Skeletal muscle satellite cell (primary cell): ENCODE data around the gene FAM20C.

Source experiments
- H3K27me3 ChIP-seq: 2 replicates; pipeline ENCODE4 v1.7.0; 2013; ENCODE audit warnings: low read length; ENCODE audit not compliant: control insufficient read depth, insufficient read depth
- H3K36me3 ChIP-seq: 2 replicates; pipeline ENCODE4 v1.7.0; 2013; ENCODE audit warnings: mild to moderate bottlenecking, control low read depth, low read length; ENCODE audit not compliant: insufficient read depth
- H3K4me1 ChIP-seq: 2 replicates; pipeline ENCODE4 v1.7.0; 2013; ENCODE audit warnings: low read length; ENCODE audit not compliant: control insufficient read depth, insufficient read depth
- H3K4me2 ChIP-seq: 2 replicates; pipeline ENCODE4 v1.7.0; 2013; ENCODE audit warnings: mild to moderate bottlenecking, low read length
- H3K4me3 ChIP-seq: 2 replicates; pipeline ENCODE4 v1.7.0; 2013; ENCODE audit warnings: low read length
- H3K9ac ChIP-seq: 2 replicates; pipeline ENCODE4 v1.7.0; 2013; ENCODE audit warnings: mild to moderate bottlenecking, low read depth, low read length, moderate library complexity
- H3K9me3 ChIP-seq: replicated peaks from 2 replicates; pipeline ENCODE4 v1.7.0; 2013; ENCODE audit warnings: mild to moderate bottlenecking, control low read depth, low read length

Gene FAM20C

DNA sequence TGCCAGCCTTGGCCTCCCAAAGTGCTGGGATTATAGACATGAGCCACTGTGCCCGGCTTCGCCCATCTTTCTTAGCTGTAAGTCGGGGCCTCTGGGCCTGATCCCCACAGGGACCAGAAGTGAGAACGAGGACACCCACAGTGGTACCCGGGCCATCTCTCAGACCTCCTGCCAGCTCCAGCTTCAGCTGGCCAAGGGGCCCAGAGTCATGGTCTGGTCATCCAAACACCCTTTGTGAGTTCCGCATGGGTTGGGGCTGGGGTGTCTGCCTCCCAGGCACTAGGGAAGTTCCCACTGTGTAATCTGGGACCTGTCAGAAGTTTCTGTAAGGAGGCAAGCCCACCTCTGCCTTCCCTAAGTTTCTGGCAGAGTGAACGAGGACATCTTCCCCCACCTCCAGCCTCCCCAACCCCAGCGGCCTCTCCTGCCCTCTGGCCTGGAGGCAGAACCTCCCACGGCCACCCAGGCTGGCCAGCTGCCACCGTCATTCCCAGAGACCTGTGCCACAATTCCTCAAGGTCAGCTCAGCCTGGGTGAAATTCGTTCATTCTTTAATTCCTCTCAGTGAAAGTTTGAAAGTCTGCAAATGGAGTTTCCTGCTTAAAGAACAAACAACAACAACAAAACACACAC is 78.1 kb downstream of the FAM20C start:
- no peak overlapping the region for H3K9ac ChIP-seq
- H3K4me3 ChIP-seq, result no peak overlapping the region
- H3K9me3 ChIP-seq, result no peaks in the 10 kb centered on the region
- H3K36me3 ChIP-seq, result no peaks in the 10 kb centered on the region
- H3K4me1 ChIP-seq, result no peaks in the 10 kb centered on the region
- H3K27me3 ChIP-seq, result peaks cover 35% of the 10 kb centered on the region
- no peak overlapping the region for H3K4me2 ChIP-seq

DNA sequence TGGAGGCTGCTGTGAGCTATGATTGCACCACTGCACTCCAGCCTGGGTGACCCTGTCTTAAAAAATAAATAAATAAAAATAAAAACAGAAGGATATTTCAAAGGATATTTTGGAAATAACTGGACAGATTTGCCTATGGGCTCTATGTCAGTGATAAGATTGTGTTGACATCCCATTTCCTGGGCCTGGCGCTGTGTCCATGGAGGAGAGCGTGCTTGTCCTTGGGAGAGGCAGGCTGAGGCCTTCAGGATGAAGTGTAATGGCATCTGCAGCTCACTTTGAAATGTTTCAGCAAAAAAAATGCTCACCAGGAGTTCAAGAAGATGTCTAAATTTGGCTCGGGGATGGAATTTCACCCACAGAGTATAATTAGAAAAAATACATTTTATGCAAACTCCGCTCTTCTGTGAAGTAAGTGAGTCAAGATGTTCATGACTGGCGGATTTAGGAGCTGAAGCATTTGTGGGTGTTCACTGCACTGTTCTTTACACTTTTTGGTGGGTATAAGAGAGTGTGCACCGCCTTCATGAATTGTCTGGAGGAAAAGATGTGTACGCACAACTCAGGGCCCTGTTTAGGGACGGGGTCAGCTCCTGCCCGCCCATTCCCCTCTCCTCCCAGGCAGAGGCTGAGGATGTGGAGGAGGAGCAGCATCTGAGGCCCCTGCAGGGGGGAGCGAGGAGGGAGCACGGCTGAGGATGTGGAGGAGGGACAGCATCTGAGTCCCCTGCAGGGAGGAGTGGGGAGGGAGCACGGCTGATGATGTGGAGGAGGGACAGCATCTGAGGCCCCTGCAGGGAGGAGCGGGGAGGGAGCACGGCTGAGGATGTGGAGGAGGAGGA is 79.1 kb downstream of the FAM20C start:
- Histone ChIP-seq H3K9me3 (no peaks in the 10 kb centered on the region), H3K27me3 (peaks cover 43% of the 10 kb centered on the region), H3K36me3 (no peaks in the 10 kb centered on the region), H3K4me1 (no peaks in the 10 kb centered on the region), H3K4me3 (no peak overlapping the region), H3K9ac (no peak overlapping the region), H3K4me2 (no peak overlapping the region)

DNA sequence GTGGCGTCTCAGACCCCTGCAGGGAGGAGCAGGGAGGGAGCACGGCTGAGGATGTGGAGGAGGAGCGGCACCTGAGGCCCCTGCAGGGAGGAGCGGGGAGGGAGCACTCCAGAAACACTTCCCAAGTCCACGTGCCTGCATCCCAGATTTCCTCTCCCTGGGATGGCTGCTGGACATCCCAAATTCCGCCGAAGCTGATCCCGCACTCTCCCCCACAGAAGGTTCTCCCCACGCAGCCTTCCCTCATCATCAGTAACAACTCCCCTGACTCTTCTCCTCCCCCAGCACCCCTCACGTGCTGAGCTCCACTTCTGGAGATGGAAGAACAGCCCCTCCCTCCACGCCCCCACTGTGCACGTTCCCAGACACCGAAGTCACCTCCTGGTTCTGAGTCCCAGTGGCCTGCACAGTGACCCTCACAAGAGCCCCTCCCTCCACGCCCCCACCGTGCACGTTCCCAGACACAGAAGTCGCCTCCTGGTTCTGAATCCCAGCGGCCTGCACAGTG is 79.8 kb downstream of the FAM20C start:
- no peaks in the 10 kb centered on the region for H3K36me3 ChIP-seq
- no peak overlapping the region for H3K4me2 ChIP-seq
- H3K4me1 ChIP-seq, result no peaks in the 10 kb centered on the region
- H3K27me3 ChIP-seq, result peaks cover 45% of the 10 kb centered on the region
- H3K9me3 ChIP-seq, result no peaks in the 10 kb centered on the region
- no peak overlapping the region for H3K4me3 ChIP-seq
- H3K9ac ChIP-seq, result no peak overlapping the region

DNA sequence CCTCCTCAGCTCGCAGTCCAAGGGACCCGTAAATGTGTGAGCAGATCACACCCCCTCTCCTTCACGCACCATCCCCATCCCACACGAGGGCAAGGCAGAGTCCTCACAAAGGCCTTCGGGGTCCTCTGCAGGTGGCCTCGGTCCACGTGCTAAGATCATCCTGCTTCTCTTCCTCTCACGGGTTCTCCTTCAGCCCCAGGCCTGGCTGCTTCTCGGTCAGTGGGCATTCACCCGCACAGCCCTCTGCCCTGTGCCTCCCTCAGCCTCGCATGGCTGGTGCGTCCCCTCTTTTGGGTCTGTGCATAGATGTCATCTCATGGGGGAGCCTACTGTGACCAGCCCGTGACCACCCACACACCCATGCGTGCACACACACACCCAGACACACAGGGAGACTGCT is 80.3 kb downstream of the FAM20C start:
- Histone ChIP-seq H3K9me3 (no peaks in the 10 kb centered on the region), H3K4me3 (no peak overlapping the region), H3K36me3 (no peaks in the 10 kb centered on the region), H3K27me3 (peaks cover 45% of the 10 kb centered on the region), H3K4me2 (no peak overlapping the region), H3K9ac (no peak overlapping the region), H3K4me1 (no peaks in the 10 kb centered on the region)

DNA sequence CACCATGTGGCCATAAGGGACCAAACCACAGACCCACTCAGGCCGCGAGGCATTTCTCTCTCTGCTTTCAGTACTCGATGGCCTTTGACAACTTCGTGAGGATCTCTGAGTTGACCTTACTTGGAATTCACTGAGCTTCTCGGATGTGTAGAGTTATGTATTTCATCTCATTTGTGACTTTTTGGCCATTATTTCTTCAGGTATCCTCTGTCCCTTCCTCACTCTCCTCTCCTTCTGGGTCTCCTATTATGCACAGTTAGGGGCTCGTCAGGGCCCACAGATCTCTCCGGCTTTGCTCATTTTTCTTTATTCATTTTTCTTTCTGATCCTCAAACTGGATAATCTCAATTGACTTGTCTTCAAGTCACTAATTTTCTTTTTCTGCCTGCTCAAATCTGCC is 81.0 kb downstream of the FAM20C start:
- Histone ChIP-seq H3K27me3 (peaks cover 45% of the 10 kb centered on the region), H3K4me1 (no peaks in the 10 kb centered on the region), H3K4me2 (no peak overlapping the region), H3K36me3 (no peaks in the 10 kb centered on the region), H3K9me3 (no peaks in the 10 kb centered on the region), H3K4me3 (no peak overlapping the region), H3K9ac (no peak overlapping the region)

DNA sequence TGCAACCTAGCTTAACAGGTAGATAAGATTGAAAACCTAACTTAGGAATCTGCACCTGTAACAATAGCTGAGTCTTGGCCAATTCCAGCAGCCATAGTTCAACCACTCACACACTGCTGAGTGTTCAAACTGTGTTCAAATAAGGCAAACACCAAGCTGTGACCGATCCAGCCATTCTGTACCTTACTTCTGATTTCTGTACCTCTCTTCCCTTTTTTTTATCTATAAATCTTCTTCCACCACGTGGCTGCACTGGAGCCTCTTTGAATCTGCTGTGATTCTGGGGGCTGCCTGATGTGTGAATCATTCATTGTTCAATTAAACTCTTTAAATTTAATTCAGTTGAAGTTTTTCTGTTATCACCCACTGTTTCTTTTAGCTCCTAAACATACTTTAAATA is 81.9 kb downstream of the FAM20C start:
- no peak overlapping the region for H3K4me3 ChIP-seq
- H3K9ac ChIP-seq, result no peak overlapping the region
- no peaks in the 10 kb centered on the region for H3K4me1 ChIP-seq
- no peaks in the 10 kb centered on the region for H3K36me3 ChIP-seq
- H3K27me3 ChIP-seq, result peaks cover 46% of the 10 kb centered on the region
- no peak overlapping the region for H3K4me2 ChIP-seq
- H3K9me3 ChIP-seq, result no peaks in the 10 kb centered on the region

DNA sequence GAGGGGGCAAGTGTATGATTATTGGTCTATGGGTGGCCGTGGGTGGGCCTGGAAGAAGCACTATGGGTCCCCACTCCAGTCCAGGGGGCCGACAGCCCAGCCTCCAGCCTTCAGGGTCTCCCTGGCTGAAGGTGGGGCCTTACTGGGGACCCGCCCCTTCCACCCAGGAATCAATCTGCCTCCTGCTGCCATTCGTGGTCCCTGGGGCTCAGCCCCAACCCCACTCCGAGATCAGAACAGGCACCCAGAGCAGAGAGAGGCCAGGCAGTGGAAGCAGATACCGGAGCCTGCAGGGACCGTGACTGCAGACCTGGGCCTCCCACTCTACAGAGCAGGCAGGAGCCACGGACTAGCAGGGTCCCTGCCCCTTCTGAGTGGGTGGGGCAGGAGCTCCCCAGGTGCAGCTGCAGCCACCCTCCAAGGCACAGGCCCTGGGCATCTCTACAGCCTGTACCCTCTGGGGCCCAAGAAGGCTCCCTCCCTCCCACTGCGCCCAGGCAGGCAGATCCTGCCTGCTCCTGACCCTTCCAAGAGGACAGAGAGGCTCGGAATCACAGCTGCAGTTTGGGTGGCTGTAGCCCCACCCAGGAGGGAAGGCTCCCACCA is 84.0 kb downstream of the FAM20C start:
- H3K9ac ChIP-seq, result no peak overlapping the region
- no peaks in the 10 kb centered on the region for H3K36me3 ChIP-seq
- H3K9me3 ChIP-seq, result no peaks in the 10 kb centered on the region
- H3K27me3 ChIP-seq, result peaks cover 60% of the 10 kb centered on the region
- H3K4me1 ChIP-seq, result no peaks in the 10 kb centered on the region
- H3K4me3 ChIP-seq, result no peak overlapping the region
- H3K4me2 ChIP-seq, result no peak overlapping the region

DNA sequence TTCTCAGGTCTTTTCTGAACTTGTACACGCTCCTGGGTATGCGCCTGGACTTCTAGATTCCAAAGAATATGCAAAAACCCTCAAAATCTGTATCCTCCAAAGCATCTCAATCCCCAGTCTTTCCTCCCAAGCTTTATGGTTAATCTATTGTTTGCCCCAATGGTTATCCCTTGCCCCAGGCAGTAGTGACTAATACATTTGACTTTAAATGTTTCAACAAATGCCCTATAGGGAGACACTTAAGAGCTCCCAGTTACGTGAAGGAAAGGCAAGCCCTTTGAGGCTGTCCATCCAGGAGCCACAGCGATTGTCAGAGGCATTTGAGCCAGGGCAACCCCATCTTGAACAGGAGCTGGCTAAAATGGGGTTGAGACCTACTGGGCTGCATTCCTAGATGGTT is 84.9 kb downstream of the FAM20C start:
- Histone ChIP-seq H3K9ac (no peak overlapping the region), H3K4me1 (no peaks in the 10 kb centered on the region), H3K27me3 (peaks cover 64% of the 10 kb centered on the region), H3K36me3 (no peaks in the 10 kb centered on the region), H3K4me2 (no peak overlapping the region), H3K9me3 (no peaks in the 10 kb centered on the region), H3K4me3 (no peak overlapping the region)

DNA sequence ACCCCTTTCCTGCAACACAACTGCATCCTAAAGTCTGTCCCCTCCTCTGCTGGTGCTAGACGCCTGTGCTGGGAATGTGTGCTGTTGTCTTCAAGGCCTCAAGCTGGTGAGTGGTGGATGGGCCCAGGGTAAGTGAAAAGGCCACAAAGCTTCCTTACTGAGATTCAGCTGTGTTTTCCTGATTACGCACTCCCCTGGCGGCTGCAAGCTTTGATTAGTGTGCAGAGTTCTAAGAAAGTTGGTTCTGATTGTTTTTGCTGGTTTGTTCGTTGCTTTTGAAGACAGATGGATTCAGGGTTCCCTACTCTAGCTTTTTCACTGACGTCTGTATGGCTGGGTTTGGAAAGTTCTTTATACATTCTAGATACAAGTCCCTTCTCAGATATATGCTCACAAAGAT is 85.7 kb downstream of the FAM20C start:
- Histone ChIP-seq H3K4me2 (no peak overlapping the region), H3K27me3 (peaks cover 64% of the 10 kb centered on the region), H3K4me3 (no peak overlapping the region), H3K4me1 (no peaks in the 10 kb centered on the region), H3K9ac (no peak overlapping the region), H3K9me3 (no peaks in the 10 kb centered on the region), H3K36me3 (no peaks in the 10 kb centered on the region)

DNA sequence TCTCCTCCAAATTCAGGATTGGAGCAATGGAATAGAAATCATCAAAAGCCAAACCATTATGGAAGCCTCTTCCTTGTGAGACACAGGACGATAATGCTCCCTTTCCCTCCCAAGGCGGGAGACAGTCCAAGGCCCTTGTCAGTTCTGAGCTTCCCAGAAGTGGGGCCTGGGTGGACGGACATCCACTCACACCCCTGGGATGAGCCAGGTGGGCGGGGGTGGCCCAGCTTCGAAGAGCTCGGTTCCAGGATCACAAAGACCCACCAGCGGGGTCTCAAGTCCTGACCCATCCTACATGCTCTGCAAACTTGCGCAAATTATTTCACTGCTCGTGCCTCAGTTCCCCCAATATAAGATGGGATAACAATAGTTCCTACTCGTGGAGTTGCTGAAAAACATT is 87.5 kb downstream of the FAM20C start:
- Histone ChIP-seq H3K4me3 (no peak overlapping the region), H3K4me2 (no peak overlapping the region), H3K9me3 (no peaks in the 10 kb centered on the region), H3K9ac (no peak overlapping the region), H3K36me3 (no peaks in the 10 kb centered on the region), H3K27me3 (peaks cover 72% of the 10 kb centered on the region), H3K4me1 (no peaks in the 10 kb centered on the region)

DNA sequence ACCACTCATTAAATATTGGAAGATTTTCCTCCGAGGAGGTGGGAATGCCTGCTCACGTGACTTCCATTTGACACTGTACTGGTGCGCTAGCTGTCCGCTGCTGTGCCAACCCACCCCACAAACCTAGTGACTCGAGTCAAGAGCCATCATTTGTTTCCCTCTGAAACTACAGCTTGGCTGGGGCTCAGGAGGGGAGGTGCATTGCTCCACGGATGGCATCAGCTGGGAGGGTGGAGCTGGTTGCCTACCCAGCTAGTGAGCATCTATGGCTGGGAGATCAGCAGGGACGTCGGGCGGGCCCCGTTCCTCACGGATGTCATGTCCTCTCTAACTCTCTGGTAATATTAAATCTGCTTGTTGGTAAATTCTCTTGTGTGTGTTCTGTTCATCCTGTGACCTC is 88.1 kb downstream of the FAM20C start:
- H3K9me3 ChIP-seq, result no peaks in the 10 kb centered on the region
- no peaks in the 10 kb centered on the region for H3K4me1 ChIP-seq
- no peak overlapping the region for H3K4me2 ChIP-seq
- no peak overlapping the region for H3K4me3 ChIP-seq
- H3K27me3 ChIP-seq, result peaks cover 75% of the 10 kb centered on the region
- no peaks in the 10 kb centered on the region for H3K36me3 ChIP-seq
- H3K9ac ChIP-seq, result no peak overlapping the region
